OCI-LY7 (cell line): ENCODE data around the gene WIZ.

Experiments
- EZH2phosphoT487 ChIP-seq: fragments of 200-600 bp; sonication (generic); IDR thresholded peaks from 2 replicates; pipeline ENCODE4 v1.6.1; 2018; ENCODE audit warnings: low read depth, borderline replicate concordance, mild to moderate bottlenecking, mixed run types, antibody characterized with exemption, low read length, moderate library complexity, mixed read lengths
- TF ChIP-seq, protein P1 (sequence below): fragments of 200-600 bp; sonication (generic); conservative IDR thresholded peaks from 2 replicates; pipeline ENCODE4 v1.5.1; 2014; ENCODE audit warnings: mild to moderate bottlenecking, antibody characterized with exemption, low read length, moderate library complexity, mixed read lengths

DNA sequence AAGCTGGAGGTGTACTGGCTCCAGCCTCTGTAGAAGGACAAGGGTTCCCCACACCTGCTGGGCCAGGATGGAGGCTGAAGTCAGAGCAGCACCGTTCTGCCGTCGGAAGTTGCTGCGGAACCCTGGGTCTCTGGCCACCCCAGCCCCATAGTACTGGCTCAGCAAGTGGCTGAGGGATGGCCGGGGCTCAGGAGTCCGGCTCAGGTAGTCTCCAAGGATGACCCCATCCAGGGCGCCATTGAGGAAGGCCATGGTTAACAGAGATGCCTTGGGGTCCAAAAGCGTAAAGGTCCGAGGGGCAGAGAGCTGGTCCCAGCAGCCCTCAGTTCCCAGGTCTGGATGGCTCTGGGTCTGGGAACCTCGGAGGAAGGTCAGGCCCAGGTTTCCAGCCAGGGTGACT is 25.9 kb upstream of the WIZ start:
- TF ChIP-seq, protein P1, sequence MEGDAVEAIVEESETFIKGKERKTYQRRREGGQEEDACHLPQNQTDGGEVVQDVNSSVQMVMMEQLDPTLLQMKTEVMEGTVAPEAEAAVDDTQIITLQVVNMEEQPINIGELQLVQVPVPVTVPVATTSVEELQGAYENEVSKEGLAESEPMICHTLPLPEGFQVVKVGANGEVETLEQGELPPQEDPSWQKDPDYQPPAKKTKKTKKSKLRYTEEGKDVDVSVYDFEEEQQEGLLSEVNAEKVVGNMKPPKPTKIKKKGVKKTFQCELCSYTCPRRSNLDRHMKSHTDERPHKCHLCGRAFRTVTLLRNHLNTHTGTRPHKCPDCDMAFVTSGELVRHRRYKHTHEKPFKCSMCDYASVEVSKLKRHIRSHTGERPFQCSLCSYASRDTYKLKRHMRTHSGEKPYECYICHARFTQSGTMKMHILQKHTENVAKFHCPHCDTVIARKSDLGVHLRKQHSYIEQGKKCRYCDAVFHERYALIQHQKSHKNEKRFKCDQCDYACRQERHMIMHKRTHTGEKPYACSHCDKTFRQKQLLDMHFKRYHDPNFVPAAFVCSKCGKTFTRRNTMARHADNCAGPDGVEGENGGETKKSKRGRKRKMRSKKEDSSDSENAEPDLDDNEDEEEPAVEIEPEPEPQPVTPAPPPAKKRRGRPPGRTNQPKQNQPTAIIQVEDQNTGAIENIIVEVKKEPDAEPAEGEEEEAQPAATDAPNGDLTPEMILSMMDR, result no peak
- TF ChIP-seq EZH2phosphoT487, result no peak
